Measurements from ENCODE around the gene TBCA. TPM values are rescaled to one million over a fixed set of nuclear protein-coding genes. Genes with fewer than 3 reads are reported as not detected.

Gene TBCA
- total RNA-seq, 1 experiment from 2014 or later: 302 TPM

DNA sequence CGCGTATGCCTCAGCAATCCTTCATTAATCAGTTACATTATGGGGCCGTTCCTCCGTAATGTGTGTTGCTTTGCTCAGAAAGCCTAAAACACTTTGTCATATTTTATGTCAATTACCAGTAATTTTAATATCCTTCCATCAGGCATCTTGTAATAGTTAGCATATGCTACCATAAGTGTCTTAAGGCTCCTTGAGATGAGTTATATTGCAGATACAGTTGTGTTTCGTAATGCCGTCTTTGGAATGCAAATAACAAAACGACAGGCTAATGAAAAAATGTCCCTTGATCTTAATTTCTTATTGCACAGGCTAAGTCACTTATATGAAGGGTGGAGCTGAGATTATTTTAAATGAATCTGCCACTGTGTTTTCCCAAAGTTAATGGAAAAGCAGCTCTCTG, 50.5 kb downstream of the TBCA start:
- intact Hi-C loops (cut with micrococcal nuclease; ENCODE audit: unreplicated experiment): no loop called here
- Histone ChIP-seq H3K4me1 (ENCODE audit: control insufficient read depth, insufficient read depth, low read length) (no peaks in the 10 kb centered on the region; the same call in 1 of the 2 replicates), H3K4me3 (ENCODE audit: low read depth in 2 of 2, low read length in 2 of 2) (no peak overlapping the region), H3K27me3 (ENCODE audit: control insufficient read depth, insufficient read depth, low read length) (no peaks in the 10 kb centered on the region), H3K36me3 (ENCODE audit: control insufficient read depth, insufficient read depth, low read length) (no peaks in the 10 kb centered on the region; the same call in 1 of the 2 replicates), H3K9me3 (ENCODE audit: control insufficient read depth, insufficient read depth, low read depth, low read length) (no peaks in the 10 kb centered on the region), H3K27ac (ENCODE audit: low read length) (no peak overlapping the region)
- in situ Hi-C loops (cut with HindIII; ENCODE audit: low pct_unique_long_range_greater_than_20kb, low sequenced_read_pairs): no loop called here
- ATAC-seq (no peak), DNase-seq (ENCODE audit: low read depth, low spot score) (no peak)
- no peak for TF ChIP-seq REST (IDR thresholded peaks at IDR 0.05; ENCODE audit: insufficient read depth in 1 of 2, low read depth in 2 of 2, low read length in 1 of 2)
- no peak for TF ChIP-seq SIN3A (IDR thresholded peaks at IDR 0.05; ENCODE audit: borderline replicate concordance, insufficient read depth, low read depth, low read length)
- no peak for TF ChIP-seq POLR2AphosphoS5 (IDR thresholded peaks at IDR 0.05; ENCODE audit: low read depth, low read length)
- TF ChIP-seq, protein P1, sequence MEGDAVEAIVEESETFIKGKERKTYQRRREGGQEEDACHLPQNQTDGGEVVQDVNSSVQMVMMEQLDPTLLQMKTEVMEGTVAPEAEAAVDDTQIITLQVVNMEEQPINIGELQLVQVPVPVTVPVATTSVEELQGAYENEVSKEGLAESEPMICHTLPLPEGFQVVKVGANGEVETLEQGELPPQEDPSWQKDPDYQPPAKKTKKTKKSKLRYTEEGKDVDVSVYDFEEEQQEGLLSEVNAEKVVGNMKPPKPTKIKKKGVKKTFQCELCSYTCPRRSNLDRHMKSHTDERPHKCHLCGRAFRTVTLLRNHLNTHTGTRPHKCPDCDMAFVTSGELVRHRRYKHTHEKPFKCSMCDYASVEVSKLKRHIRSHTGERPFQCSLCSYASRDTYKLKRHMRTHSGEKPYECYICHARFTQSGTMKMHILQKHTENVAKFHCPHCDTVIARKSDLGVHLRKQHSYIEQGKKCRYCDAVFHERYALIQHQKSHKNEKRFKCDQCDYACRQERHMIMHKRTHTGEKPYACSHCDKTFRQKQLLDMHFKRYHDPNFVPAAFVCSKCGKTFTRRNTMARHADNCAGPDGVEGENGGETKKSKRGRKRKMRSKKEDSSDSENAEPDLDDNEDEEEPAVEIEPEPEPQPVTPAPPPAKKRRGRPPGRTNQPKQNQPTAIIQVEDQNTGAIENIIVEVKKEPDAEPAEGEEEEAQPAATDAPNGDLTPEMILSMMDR (IDR thresholded peaks at IDR 0.05): no peak
- no peak for TF ChIP-seq TCF7L2 (IDR thresholded peaks at IDR 0.05; ENCODE audit: low read depth, low read length)
- POLR2A ChIA-PET: no interaction called here
- no TSS peak for BruUV-seq (replicated peaks)
- CTCF ChIA-PET: no interaction called here

DNA sequence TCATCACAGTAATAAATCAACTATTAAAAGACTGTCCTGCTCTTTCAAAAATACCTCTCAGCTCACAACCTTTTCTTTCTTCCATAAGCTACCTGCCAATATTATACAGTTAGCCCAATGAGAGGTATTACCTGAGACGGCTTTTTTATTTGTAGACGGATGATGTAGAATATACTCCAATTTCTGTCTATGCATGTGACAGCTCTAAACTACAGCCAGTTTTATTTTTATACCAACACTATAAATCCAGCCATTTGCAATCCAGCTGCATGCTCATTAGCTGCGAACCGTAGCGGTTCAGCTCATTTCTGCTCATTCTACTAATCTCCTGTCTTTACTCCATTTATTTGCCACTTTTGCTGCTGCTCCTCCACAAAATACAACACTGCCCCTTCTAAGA, 51.2 kb downstream of the TBCA start:
- TF ChIP-seq REST (IDR thresholded peaks at IDR 0.05; ENCODE audit: insufficient read depth in 1 of 2, low read depth in 2 of 2, low read length in 1 of 2) (no peak), POLR2AphosphoS5 (IDR thresholded peaks at IDR 0.05; ENCODE audit: low read depth, low read length) (no peak), TCF7L2 (IDR thresholded peaks at IDR 0.05; ENCODE audit: low read depth, low read length) (no peak), SIN3A (IDR thresholded peaks at IDR 0.05; ENCODE audit: borderline replicate concordance, insufficient read depth, low read depth, low read length) (no peak)
- TF ChIP-seq, protein P1 (IDR thresholded peaks at IDR 0.05): no peak
- no peaks in the 10 kb centered on the region for H3K9me3 ChIP-seq (ENCODE audit: control insufficient read depth, insufficient read depth, low read depth, low read length)
- ChIA-PET CTCF (interaction anchor here (0.6 kb wide), 1 partner anchor 26 kb away, joined by 9 read pairs; no protein-coding TSS in a partner anchor), POLR2A (no interaction called here)
- no peaks in the 10 kb centered on the region for H3K27me3 ChIP-seq (ENCODE audit: control insufficient read depth, insufficient read depth, low read length)
- in situ Hi-C loops (cut with HindIII; ENCODE audit: low pct_unique_long_range_greater_than_20kb, low sequenced_read_pairs) (no loop called here), intact Hi-C loops (cut with micrococcal nuclease; ENCODE audit: unreplicated experiment) (no loop called here)
- no peaks in the 10 kb centered on the region; the same call in 1 of the 2 replicates for H3K4me1 ChIP-seq (ENCODE audit: control insufficient read depth, insufficient read depth, low read length)
- no peak overlapping the region for H3K4me3 ChIP-seq (ENCODE audit: low read depth in 2 of 2, low read length in 2 of 2)
- no peaks in the 10 kb centered on the region; the same call in 1 of the 2 replicates for H3K36me3 ChIP-seq (ENCODE audit: control insufficient read depth, insufficient read depth, low read length)
- BruUV-seq (replicated peaks): no TSS peak
- ATAC-seq (no peak), DNase-seq (ENCODE audit: low read depth, low spot score) (no peak)
- no peak overlapping the region for H3K27ac ChIP-seq (ENCODE audit: low read length)

Measured in Panc1 (cell line).